ENCODE measurements around the gene TEPSIN. TPM values are rescaled to one million over a fixed set of nuclear protein-coding genes. Genes with fewer than 3 reads are reported as not detected.
A peak's percentile ranks its signal among the peaks of the same experiment; 100 is the strongest.

TEPSIN gene
- total and polyA plus RNA-seq, 11 donors = 6.8 to 16.0 (median 10.4) TPM

DNA sequence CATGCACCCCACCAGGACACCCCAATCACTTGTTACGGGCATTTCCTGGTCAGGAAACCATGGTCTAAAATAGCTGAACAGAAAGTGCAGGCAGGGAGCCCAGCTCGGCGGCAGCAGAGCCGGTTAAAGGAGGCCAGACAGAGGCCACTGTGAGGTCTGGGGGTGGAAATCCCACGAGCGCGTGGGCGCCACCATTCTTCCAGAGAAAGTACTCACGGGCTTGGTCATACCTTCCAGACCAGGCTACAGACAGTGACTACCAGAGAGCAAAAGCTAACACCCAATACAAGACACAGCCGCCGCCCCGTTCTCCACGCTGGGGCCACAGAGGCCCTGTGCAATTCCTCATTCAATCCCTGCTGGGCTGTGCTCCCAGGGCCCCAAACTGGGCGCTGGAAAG is 28.0 kb downstream of the TEPSIN start:
- intact Hi-C loops (cut with DNase I) = no loop called here
- TF ChIP-seq POLR2A (IDR thresholded peaks at IDR 0.05) (no peak), CTCF (IDR thresholded peaks at IDR 0.05) (peak in 1 of 12 donors; percentile 5)
- ATAC-seq (peak in 2 of 4 donors; percentile 17 to 56), DNase-seq (peak in 1 of 5 donors; percentile 53)
- H3K4me3 ChIP-seq = no peak overlapping the region
- peaks cover 0 to 9% (median 0%) of the 10 kb centered on the region in 12 donors for H3K4me1 ChIP-seq
- H3K27ac ChIP-seq = peak overlapping the region in 1 of 12 donors; percentile 9
- WGBS, 4 donors = 69 to 73% (median 70%) methylated on average over 13 to 14 of the region's 14 CpGs
- peaks cover 0 to 9% (median 0%) of the 10 kb centered on the region in 9 donors for H3K36me3 ChIP-seq
- no peaks in the 10 kb centered on the region for H3K27me3 ChIP-seq
- no peaks in the 10 kb centered on the region for H3K9me3 ChIP-seq

DNA sequence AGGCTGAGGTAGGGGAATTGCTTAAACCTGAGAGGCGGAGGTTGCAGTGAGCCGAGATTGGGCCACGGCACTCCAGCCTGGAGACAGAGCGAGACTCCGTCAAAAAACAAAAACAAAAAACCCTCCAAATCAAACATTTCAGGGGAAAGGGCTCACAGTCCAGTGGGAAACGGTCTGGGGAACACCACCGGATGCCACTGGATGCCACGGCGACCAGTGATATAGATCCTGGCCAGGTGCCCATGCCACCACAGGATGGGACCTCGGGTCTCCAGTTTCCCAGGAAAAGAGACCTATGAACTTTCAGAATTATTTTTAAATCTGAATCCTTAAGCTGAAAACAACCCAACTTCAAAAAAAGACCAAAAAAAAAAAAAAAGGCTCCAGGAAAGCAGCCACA is 28.4 kb downstream of the TEPSIN start:
- intact Hi-C loops (cut with DNase I) = no loop called here
- ATAC-seq (peak in 1 of 4 donors; percentile 24), DNase-seq (no peak)
- peaks cover 0 to 9% (median 0%) of the 10 kb centered on the region in 9 donors for H3K36me3 ChIP-seq
- no peak for TF ChIP-seq CTCF (IDR thresholded peaks at IDR 0.05)
- no peak for TF ChIP-seq POLR2A (IDR thresholded peaks at IDR 0.05)
- WGBS, 4 donors = 74 to 83% (median 79%) methylated on average over 10 of the region's 10 CpGs
- H3K27ac ChIP-seq = peak overlapping the region in 1 of 12 donors; percentile 9
- no peak overlapping the region for H3K4me3 ChIP-seq
- H3K4me1 ChIP-seq = peaks cover 0 to 9% (median 0%) of the 10 kb centered on the region in 12 donors
- H3K9me3 ChIP-seq = no peaks in the 10 kb centered on the region
- H3K27me3 ChIP-seq = no peaks in the 10 kb centered on the region

GRCh38 chr17:81209141-81209540 is 29.7 kb downstream of the TEPSIN start:
- no peak overlapping the region for H3K4me3 ChIP-seq
- peaks cover 0 to 9% (median 0%) of the 10 kb centered on the region in 9 donors for H3K36me3 ChIP-seq
- H3K4me1 ChIP-seq = peaks cover 0 to 9% (median 0%) of the 10 kb centered on the region in 12 donors
- 96 to 98% (median 96%) methylated on average over 10 to 16 of the region's 16 CpGs for WGBS, 4 donors
- DNase-seq = no peak
- H3K27me3 ChIP-seq = no peaks in the 10 kb centered on the region
- TF ChIP-seq CTCF (IDR thresholded peaks at IDR 0.05) = no peak
- TF ChIP-seq POLR2A (IDR thresholded peaks at IDR 0.05) = no peak
- no peaks in the 10 kb centered on the region for H3K9me3 ChIP-seq
- ATAC-seq = no peak
- no peak overlapping the region for H3K27ac ChIP-seq
- intact Hi-C loops (cut with DNase I) = no loop called here

- Histone ChIP-seq H3K36me3 (peaks cover 0 to 9% (median 0%) of the 10 kb centered on the region in 9 donors), H3K4me1 (peaks cover 0 to 9% (median 0%) of the 10 kb centered on the region in 12 donors), H3K9me3 (no peaks in the 10 kb centered on the region), H3K4me3 (no peak overlapping the region), H3K27me3 (no peaks in the 10 kb centered on the region), H3K27ac (no peak overlapping the region)
- no peak for ATAC-seq
- no peak for TF ChIP-seq CTCF (IDR thresholded peaks at IDR 0.05)
- TF ChIP-seq POLR2A (IDR thresholded peaks at IDR 0.05) = no peak
- WGBS, 4 donors = 93 to 99% (median 95%) methylated on average over 7 to 10 of the region's 10 CpGs
- no peak for DNase-seq
- intact Hi-C loops (cut with DNase I) = no loop called here
Observed at GRCh38 chr17:81208651-81209050, 30.2 kb downstream of the TEPSIN start.

Measured in heart left ventricle (tissue), 16 donors.